Jurkat, Clone E6-1 (cell line): ENCODE results near the gene GUCA2B.
A peak's percentile ranks its signal among the peaks of the same experiment; 100 is the strongest.

ENCODE experiments used
- DNase-seq: peaks from one replicate; pipeline ENCODE4 v3.0.0-alpha.2; 2011; ENCODE audit warnings: low read depth, low spot score
- H3K4me3 ChIP-seq: 2 replicates; pipeline ENCODE4 v1.5.1; 2011; ENCODE audit warnings: mild to moderate bottlenecking, low read length, control low read depth, moderate library complexity

GUCA2B gene

DNA sequence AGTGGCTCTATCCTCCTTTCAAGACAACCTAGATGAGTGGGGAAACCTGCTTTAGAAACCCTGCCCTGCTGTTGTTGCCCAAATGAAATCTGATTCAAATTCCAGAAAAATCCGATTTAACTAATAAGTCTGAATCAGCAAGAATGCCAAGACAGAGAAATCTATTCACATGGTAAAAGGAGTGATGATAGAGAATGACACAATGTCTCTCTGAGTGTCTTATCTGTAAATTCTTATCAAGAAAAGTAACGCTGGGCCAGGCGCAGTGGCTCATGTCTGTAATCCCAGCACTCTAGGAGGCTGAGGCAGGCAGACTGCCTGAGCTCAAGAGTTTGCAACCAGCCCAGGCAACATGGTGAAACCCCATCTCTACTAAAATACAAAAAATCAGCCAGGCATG lies 25.0 kb downstream of the GUCA2B start:
- H3K4me3 ChIP-seq, result no peak overlapping the region
- DNase-seq, result no peak

DNA sequence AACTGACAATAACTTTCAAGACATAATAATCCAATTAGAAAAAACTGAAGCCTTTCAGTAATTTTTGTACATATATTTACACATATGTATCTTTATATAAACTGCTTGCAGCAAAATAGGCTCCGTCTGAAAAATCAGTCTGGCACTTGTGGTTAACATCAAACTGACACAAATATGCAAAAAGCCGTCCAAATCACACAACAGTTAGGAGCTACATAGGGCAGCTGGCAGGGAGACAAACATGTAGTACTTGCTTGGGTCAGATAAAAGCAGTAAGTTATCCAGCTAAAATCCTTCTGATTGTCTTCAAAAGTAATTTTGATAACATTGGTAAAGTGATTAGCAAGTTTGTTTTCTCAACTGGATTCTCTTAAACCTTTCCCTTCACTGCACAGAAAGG lies 26.1 kb downstream of the GUCA2B start:
- peak; percentile 71 for DNase-seq
- no peak overlapping the region for H3K4me3 ChIP-seq

DNA sequence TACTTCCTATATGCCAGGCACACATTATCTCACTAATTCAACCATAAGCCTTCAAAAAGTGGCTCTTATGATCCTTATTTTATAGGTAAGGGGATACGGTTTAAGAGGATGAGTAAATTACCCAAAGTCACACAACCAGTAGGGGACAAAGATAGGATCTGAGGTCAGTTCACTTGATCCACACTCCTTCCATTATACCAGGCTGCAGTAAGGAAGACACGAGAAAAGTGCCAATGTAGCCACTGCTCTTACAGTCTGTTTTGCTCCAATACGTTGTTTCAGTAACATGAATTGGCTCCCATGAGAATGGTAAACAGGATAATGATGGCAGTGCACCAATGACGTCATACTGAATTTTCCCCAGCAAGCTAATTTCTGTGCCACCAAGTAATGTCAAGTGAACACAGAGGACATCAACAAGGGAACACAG lies 26.7 kb downstream of the GUCA2B start:
- DNase-seq, result no peak
- no peak overlapping the region for H3K4me3 ChIP-seq

GRCh38 chr1:42181687-42182086 lies 28.5 kb downstream of the GUCA2B start:
- no peak overlapping the region for H3K4me3 ChIP-seq
- DNase-seq, result no peak

DNA sequence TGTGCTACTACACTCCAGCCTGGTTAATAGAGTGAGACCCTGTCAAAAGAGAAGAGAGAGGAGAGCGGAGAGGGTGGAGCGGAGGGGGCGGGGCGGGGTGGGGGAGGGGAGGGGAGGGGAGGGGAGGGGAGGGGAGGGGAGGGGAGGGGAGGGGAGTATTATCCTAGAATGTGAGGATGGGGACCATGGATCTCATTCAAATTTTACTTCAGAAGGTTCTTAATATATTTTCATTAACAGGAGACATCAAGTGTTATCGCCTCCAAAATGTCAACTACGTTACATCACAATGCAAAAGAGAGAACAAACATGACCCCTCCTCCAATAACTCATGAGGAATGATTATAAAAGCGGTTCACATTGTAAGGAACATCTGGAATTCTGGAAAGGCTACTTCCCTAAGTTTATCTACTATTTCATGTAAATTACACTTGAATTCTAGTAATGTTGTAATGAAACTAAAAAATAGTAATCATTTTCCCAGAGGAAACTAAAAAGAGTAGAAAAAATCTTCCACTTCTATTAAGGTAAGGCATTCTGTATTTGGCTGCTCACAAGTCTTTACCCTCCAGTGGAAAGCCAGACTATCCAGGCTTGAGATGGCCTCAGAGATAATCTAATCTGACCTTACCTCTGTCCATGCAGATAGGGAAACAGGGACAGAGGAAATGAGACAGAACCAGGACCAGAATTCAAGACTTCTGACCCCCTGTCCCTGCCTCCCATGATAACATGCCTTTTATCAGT lies 30.2 kb downstream of the GUCA2B start:
- DNase-seq, result no peak
- H3K4me3 ChIP-seq, result no peak overlapping the region

DNA sequence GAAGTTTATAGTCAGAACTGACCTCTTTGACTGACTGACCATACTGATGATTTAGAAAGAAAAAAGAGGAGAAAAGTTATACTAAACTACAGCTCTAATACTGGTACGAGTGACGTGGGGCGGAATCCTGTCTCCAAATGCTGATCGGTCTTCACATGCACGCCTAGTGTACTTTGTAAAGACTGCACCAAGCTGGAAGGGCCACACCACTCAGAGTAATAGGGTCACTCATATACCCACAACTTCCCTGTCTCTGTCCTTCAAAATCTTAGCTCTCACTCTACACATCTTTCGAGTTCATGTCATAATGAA lies 30.7 kb downstream of the GUCA2B start:
- DNase-seq, result no peak
- H3K4me3 ChIP-seq, result no peak overlapping the region

DNA sequence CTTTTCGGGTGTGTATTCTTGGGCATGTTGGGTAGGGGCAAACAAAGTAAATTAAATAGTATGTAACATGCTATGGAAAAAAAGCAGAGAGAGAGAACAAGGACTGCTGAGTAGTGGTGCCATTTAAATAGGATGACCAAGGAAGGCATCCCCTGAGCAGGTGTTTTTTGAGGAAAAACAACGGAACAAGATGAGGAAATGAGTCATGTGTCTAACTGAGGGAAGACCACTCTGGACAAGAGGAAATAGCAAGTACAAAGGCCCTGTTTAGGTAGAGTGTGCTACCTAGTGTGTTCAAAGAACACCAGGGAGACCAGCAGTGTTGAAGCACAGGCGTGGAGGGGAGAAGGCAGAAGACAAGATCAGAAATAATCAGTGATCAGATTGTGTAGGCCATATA lies 31.4 kb downstream of the GUCA2B start:
- DNase-seq, result no peak
- no peak overlapping the region for H3K4me3 ChIP-seq

GRCh38 chr1:42186152-42186551 lies 32.9 kb downstream of the GUCA2B start:
- no peak for DNase-seq
- no peak overlapping the region for H3K4me3 ChIP-seq

- DNase-seq, result no peak
- H3K4me3 ChIP-seq, result no peak overlapping the region
These were observed 37.0 kb downstream of the GUCA2B start for GRCh38 chr1:42189931-42190853.

GRCh38 chr1:42191319-42191718 lies 38.1 kb downstream of the GUCA2B start:
- H3K4me3 ChIP-seq, result no peak overlapping the region
- DNase-seq, result peak; percentile 90

DNA sequence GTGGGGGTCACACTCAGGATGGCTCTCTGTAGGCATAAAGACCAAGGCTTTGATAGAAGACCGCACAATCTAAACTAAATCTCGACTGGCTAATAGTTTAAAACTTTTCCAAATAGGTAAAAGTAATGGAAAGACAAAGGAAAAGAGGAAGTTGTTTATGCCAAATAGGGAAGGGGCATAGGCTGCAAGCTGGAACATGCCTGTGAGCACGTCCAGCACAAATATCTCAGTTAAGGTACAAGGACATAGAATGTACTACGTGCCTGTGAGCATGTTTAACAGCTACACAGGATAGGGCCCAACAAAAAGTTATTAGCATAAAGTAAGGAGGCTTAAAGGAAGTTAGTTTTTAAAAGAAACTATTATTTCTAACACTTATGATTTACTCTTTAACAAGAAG lies 38.9 kb downstream of the GUCA2B start:
- H3K4me3 ChIP-seq, result no peak overlapping the region
- no peak for DNase-seq

DNA sequence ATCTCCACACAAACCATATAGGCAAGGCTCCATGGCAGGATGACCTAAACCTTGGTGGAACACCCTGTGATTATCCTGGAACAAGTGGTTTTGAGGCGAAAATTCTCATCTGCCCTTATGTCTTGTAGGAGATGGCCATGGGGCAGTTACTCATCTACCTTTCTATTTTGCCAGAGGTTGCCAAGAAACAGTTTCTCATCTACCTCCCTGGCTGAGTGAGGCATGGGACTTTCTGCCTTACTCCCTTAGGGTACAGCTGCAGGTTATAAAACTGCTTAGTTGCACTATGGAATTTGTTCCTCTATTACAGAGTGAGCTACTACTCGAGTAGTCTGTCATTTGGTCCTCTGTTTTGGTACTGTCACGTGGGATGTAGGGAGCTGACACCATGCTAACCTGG lies 42.6 kb downstream of the GUCA2B start:
- no peak for DNase-seq
- H3K4me3 ChIP-seq, result no peak overlapping the region

GRCh38 chr1:42198251-42198650 lies 45.0 kb downstream of the GUCA2B start:
- H3K4me3 ChIP-seq, result no peak overlapping the region
- DNase-seq, result no peak

DNA sequence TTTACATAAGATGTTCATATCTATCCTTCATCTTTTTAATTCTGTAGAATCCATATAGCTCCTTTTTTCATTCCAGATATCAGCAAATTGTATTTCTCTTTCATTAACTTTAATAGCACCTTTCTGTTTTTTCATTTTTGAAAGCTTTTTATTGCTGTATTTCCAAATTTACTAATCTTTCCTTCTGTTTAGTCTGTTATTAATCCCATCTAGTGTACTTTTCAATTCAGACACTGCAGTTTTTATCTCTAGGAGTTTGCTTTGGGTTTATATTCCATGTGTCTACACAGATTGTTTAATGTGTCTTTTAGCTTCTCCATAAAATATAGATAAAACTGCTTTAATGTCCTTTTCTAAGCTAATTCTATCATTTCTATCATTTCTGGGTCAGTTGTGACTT lies 48.8 kb downstream of the GUCA2B start:
- no peak overlapping the region for H3K4me3 ChIP-seq
- no peak for DNase-seq
